B cell (primary cell): ENCODE data around the gene ADAMTS10. TPM values are rescaled to one million over a fixed set of nuclear protein-coding genes. Genes with fewer than 3 reads are reported as not detected.
"Not testable (repeated sequence)": the region's sequence is repeated elsewhere in the genome, so short reads cannot be mapped to it uniquely, and the experiment has no call there.

ENCODE experiments used
- ATAC-seq: fragments of 200-7000 bp; cut with Tn5 transposase; one replicate; pipeline ENCODE4 v1.10.0; 2021; ENCODE audit warnings: low read depth, mild to moderate bottlenecking, moderate number of reproducible peaks, moderate library complexity
- CTCF ChIA-PET: fragments of 350-600 bp; sonication (Branson Sonifier 250); formaldehyde crosslinking; loops from one replicate; lab custom pipeline; 2021; ENCODE audit warnings: antibody characterized with exemption, inconsistent platforms; lab: Charles Lee
- POLR2A ChIA-PET: fragments of 350-600 bp; sonication (Branson Sonifier 250); formaldehyde crosslinking; loops from one replicate; lab custom pipeline; 2021; ENCODE audit warnings: antibody characterized with exemption; lab: Charles Lee
- DNase-seq: peaks from one replicate; pipeline ENCODE4 v3.0.0; 2013
- H2AFZ ChIP-seq: 2 replicates; pipeline ENCODE4 v1.6.1; 2012; ENCODE audit warnings: mild to moderate bottlenecking, low read depth, low read length; ENCODE audit not compliant: insufficient read depth, poor library complexity, severe bottlenecking
- H3K27ac ChIP-seq, 2 donors: 1 replicate in 1 of 2; 2 replicates in 1 of 2; pipeline ENCODE4 v1.5.1; 2012 to 2013; ENCODE audit warnings: low read length in 2 of 2, mild to moderate bottlenecking in 2 of 2, moderate library complexity in 1 of 2
- H3K27me3 ChIP-seq, 4 experiments: fragments of 200-600 bp in 1 of 4; sonication (generic) in 1 of 4; replicated peaks in 1 of 4; 1 replicate in 2 of 4; 2 replicates in 2 of 4; pipeline versions ENCODE4 v1.6.1 to v1.7.0; 2013 to 2016; ENCODE audit warnings: low read length in 3 of 4, mild to moderate bottlenecking in 2 of 4, mixed read lengths in 1 of 4, moderate library complexity in 1 of 4; ENCODE audit not compliant: insufficient read depth in 4 of 4, control insufficient read depth in 3 of 4; ENCODE audit errors: control extremely low read depth in 1 of 4
- H3K36me3 ChIP-seq, 2 experiments: replicated peaks in 1 of 2; 1 replicate in 1 of 2; 2 replicates in 1 of 2; pipeline versions ENCODE4 v1.6.1 to v1.7.1; 2013; ENCODE audit warnings: low read length in 1 of 2; ENCODE audit not compliant: insufficient read depth in 2 of 2, control insufficient read depth in 1 of 2; ENCODE audit errors: control extremely low read depth in 1 of 2, extremely low read depth in 1 of 2
- H3K4me1 ChIP-seq, 2 donors: fragments of 200-600 bp in 1 of 2; sonication (generic) in 1 of 2; 1 replicate in 1 of 2; 2 replicates in 1 of 2; pipeline versions ENCODE4 v1.5.1 to v1.6.1; 2013 to 2017; ENCODE audit warnings: low read length in 2 of 2; ENCODE audit not compliant: control insufficient read depth in 2 of 2, insufficient read depth in 2 of 2
- H3K4me2 ChIP-seq: replicated peaks from 2 replicates; pipeline ENCODE3; 2012; ENCODE audit warnings: mild to moderate bottlenecking, low read depth, low read length; ENCODE audit not compliant: poor library complexity, severe bottlenecking
- H3K4me3 ChIP-seq, 5 experiments: fragments of 200-600 bp in 1 of 5; sonication (generic) in 1 of 5; 1 replicate in 3 of 5; 2 replicates in 2 of 5; pipeline versions ENCODE4 v1.5.1 to v1.7.0; 2011 to 2016; ENCODE audit warnings: low read length in 4 of 5, mild to moderate bottlenecking in 4 of 5, low read depth in 2 of 5, control low read depth in 1 of 5, moderate library complexity in 1 of 5; ENCODE audit not compliant: insufficient read depth in 1 of 5; ENCODE audit errors: control extremely low read depth in 1 of 5, extremely low read depth in 1 of 5
- H3K79me2 ChIP-seq: fragments of 200-600 bp; sonication (generic); one replicate; pipeline ENCODE4 v1.6.0; 2016; ENCODE audit warnings: low read length; ENCODE audit not compliant: control insufficient read depth, insufficient read depth
- H3K9ac ChIP-seq: fragments of 200-600 bp; sonication (generic); 2 replicates; pipeline ENCODE4 v1.6.1; 2017; ENCODE audit warnings: mild to moderate bottlenecking, low read length, moderate library complexity
- H3K9me3 ChIP-seq, 3 donors: one replicate each; pipeline versions ENCODE4 v1.6.1 to v1.7.1; 2013; ENCODE audit warnings: low read length in 2 of 3; ENCODE audit not compliant: control insufficient read depth in 2 of 3, insufficient read depth in 1 of 3; ENCODE audit errors: control extremely low read depth in 1 of 3
- H4K20me1 ChIP-seq: 2 replicates; pipeline ENCODE4 v1.6.0; 2012; ENCODE audit warnings: mild to moderate bottlenecking, low read length; ENCODE audit not compliant: insufficient read depth, control insufficient read depth, poor library complexity, severe bottlenecking
- H3K27ac Mint-ChIP-seq: one replicate; pipeline ENCODE4 v1.8.0; 2021; ENCODE audit warnings: mixed read lengths
- H3K27me3 Mint-ChIP-seq: one replicate; pipeline ENCODE4 v1.8.0; 2021; ENCODE audit warnings: mixed read lengths
- H3K4me1 Mint-ChIP-seq: one replicate; pipeline ENCODE4 v1.8.0; 2021; ENCODE audit warnings: mixed read lengths
- H3K4me3 Mint-ChIP-seq: one replicate; pipeline ENCODE4 v1.8.0; 2021; ENCODE audit warnings: mixed read lengths
- H3K9me3 Mint-ChIP-seq: one replicate; pipeline ENCODE4 v1.8.0; 2022; ENCODE audit warnings: mixed read lengths; ENCODE audit not compliant: insufficient read depth
- EZH2 ChIP-seq: IDR thresholded peaks from 2 replicates; pipeline ENCODE4 v1.6.1; 2012; ENCODE audit warnings: borderline replicate concordance, low read depth, mild to moderate bottlenecking, moderate library complexity, low read length; ENCODE audit not compliant: insufficient read depth, poor library complexity, severe bottlenecking
- WGBS: methylation state at CpG from one replicate; pipeline ENCODE4 v1.1.5; 2013; ENCODE audit warnings: missing lambda C conversion rate; ENCODE audit not compliant: insufficient coverage; 5-methylcytosine and 5-hydroxymethylcytosine counted together
- intact Hi-C: fragments of 100-400 bp; cut with micrococcal nuclease; formaldehyde crosslinking; loops from one replicate; pipeline ENCODE4 v1.10.0; 2022
- polyA plus RNA-seq: library from polyadenylated mRNA; depleted of rRNA; stranded (reverse); fragments of >200 nt; gene quantifications from 2 replicates; pipeline ENCODE4 v1.2.3, GENCODE V29; 2012
- total RNA-seq, 2 donors: library from RNA; stranded (reverse); fragments of 120-200 nt in 1 of 2; gene quantifications; 1 replicate in 1 of 2; 2 replicates in 1 of 2; pipeline versions ENCODE4 v1.2.3 to v1.2.4, GENCODE V29; 2013 to 2022
- TF ChIP-seq, protein P1 (sequence below): fragments of 200-600 bp; IDR thresholded peaks from one replicate; pipeline ENCODE4 v1.8.0; 2022; ENCODE audit warnings: antibody characterized with exemption, mild to moderate bottlenecking

The ADAMTS10 gene
- total and polyA plus RNA-seq, 2 donors (not counting 1 experiment from before 2014, with no cell fraction given): 0.59 to 1.8 TPM

DNA sequence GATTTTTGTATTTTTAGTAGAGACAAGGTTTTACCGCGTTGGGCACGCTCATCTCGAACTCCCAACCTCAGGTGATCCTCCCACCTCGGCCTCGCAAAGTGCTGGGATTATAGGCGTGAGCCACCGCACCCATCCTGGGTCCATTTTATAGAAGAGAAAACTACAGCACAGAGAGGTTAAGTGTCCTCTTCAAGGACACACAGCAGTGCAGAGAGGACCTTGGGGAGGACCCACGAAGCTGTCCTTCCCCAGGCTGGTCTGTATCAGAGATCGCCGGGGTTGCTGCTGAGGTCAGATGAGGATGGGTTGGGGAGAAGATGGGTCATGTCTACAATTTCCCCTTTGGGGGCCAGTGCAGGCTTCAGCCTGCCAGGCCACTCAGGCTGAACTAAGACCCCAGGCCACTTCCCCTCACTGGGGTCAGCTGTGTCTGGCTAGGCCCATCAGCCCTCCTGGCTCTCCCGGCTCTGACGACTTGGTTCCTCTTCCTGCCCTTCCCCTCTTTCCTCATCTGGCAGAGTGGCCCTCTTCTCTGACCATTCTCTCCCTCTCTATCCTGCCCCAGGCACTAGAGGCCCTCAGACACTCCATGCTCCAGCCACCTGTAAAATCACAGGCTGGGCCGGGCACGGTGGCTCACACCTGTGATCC lies 42.9 kb downstream of the ADAMTS10 start:
- intact Hi-C loops: no loop called here
- H3K27ac Mint-ChIP-seq: no peak overlapping the region

GRCh38 chr19:8566855-8567254 lies 43.7 kb downstream of the ADAMTS10 start:
- Mint-ChIP-seq H3K27ac (no peak overlapping the region), H3K27me3 (no peaks in the 10 kb centered on the region), H3K4me3 (no peak overlapping the region), H3K9me3 (no peaks in the 10 kb centered on the region), H3K4me1 (peaks cover 37% of the 10 kb centered on the region)
- Histone ChIP-seq H3K9ac (no peak overlapping the region), H3K4me3 (no peak overlapping the region), H3K9me3 (no peaks in the 10 kb centered on the region), H3K79me2 (peaks cover 61% of the 10 kb centered on the region), H4K20me1 (peaks cover 44% of the 10 kb centered on the region), H3K27me3 (no peaks in the 10 kb centered on the region), H3K4me1 (peaks cover 17 to 26% of the 10 kb centered on the region in 2 donors), H3K4me2 (no peak overlapping the region), H3K27ac (no peak overlapping the region), H2AFZ (no peak overlapping the region), H3K36me3 (no peaks in the 10 kb centered on the region)
- 100% methylated on average over 1 of the region's 7 CpGs for WGBS
- ATAC-seq (no peak), DNase-seq (no peak)
- TF ChIP-seq, protein P1, sequence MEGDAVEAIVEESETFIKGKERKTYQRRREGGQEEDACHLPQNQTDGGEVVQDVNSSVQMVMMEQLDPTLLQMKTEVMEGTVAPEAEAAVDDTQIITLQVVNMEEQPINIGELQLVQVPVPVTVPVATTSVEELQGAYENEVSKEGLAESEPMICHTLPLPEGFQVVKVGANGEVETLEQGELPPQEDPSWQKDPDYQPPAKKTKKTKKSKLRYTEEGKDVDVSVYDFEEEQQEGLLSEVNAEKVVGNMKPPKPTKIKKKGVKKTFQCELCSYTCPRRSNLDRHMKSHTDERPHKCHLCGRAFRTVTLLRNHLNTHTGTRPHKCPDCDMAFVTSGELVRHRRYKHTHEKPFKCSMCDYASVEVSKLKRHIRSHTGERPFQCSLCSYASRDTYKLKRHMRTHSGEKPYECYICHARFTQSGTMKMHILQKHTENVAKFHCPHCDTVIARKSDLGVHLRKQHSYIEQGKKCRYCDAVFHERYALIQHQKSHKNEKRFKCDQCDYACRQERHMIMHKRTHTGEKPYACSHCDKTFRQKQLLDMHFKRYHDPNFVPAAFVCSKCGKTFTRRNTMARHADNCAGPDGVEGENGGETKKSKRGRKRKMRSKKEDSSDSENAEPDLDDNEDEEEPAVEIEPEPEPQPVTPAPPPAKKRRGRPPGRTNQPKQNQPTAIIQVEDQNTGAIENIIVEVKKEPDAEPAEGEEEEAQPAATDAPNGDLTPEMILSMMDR: no peak
- TF ChIP-seq EZH2: no peak
- ChIA-PET CTCF (interaction anchor here (8.3 kb wide), 1 partner anchor 12 kb away, joined by 95 read pairs; the partner anchor contains the start of gene MYO1F), POLR2A (interaction anchor here (1.2 kb wide), 1 partner anchor 12 kb away, joined by 3 read pairs; no protein-coding TSS in a partner anchor)
- intact Hi-C loops: no loop called here

More for the DNA sequence above, 42.9 kb downstream of the ADAMTS10 start:
- H3K4me2 ChIP-seq: no peak overlapping the region
- DNase-seq: no peak
- WGBS: 91% methylated on average over 13 of the region's 15 CpGs
- no peak overlapping the region for H3K9ac ChIP-seq
- no peak overlapping the region for H2AFZ ChIP-seq
- ChIA-PET CTCF (interaction anchor here (8.3 kb wide), 1 partner anchor 11 kb away, joined by 95 read pairs; the partner anchor contains the start of gene MYO1F), POLR2A (interaction anchor here (1.7 kb wide), 1 partner anchor 10 kb away, joined by 6 read pairs; the partner anchor contains the start of gene MYO1F)
- H4K20me1 ChIP-seq: peaks cover 44% of the 10 kb centered on the region
- no peak overlapping the region for H3K4me3 ChIP-seq
- peaks cover 0 to 2% (median 0%) of the 10 kb centered on the region in 3 donors for H3K9me3 ChIP-seq
- no peak for TF ChIP-seq EZH2
- TF ChIP-seq, protein P1: no peak
- H3K4me1 ChIP-seq: peaks cover 17 to 29% of the 10 kb centered on the region in 2 donors
- no peaks in the 10 kb centered on the region for H3K27me3 ChIP-seq
- Mint-ChIP-seq H3K4me1 (peaks cover 43% of the 10 kb centered on the region), H3K9me3 (no peaks in the 10 kb centered on the region), H3K27me3 (no peaks in the 10 kb centered on the region), H3K4me3 (no peak overlapping the region)
- no peaks in the 10 kb centered on the region for H3K36me3 ChIP-seq
- peaks cover 67% of the 10 kb centered on the region for H3K79me2 ChIP-seq
- no peak overlapping the region for H3K27ac ChIP-seq
- no peak for ATAC-seq

- POLR2A ChIA-PET: interaction anchor here (0.6 kb wide), 1 partner anchor 16 kb away, joined by 4 read pairs; no protein-coding TSS in a partner anchor
Observed at GRCh38 chr19:8564866-8565265, 45.6 kb downstream of the ADAMTS10 start.

More at GRCh38 chr19:8564866-8565265, 45.6 kb downstream of the ADAMTS10 start:
- CTCF ChIA-PET: interaction anchor here (8.3 kb wide), 1 partner anchor 14 kb away, joined by 95 read pairs; the partner anchor contains the start of gene MYO1F
- H3K4me3 ChIP-seq, ATAC-seq, intact Hi-C loops, H3K4me3 Mint-ChIP-seq, H3K36me3 ChIP-seq, H3K9ac ChIP-seq, H3K27ac Mint-ChIP-seq, H3K9me3 Mint-ChIP-seq, H3K27me3 Mint-ChIP-seq, H3K9me3 ChIP-seq, H3K4me2 ChIP-seq, H2AFZ ChIP-seq, H3K27ac ChIP-seq, DNase-seq, H3K27me3 ChIP-seq: not testable (repeated sequence)
- Histone ChIP-seq H3K4me1 (peaks cover 11 to 16% of the 10 kb centered on the region in 2 donors), H4K20me1 (peaks cover 41% of the 10 kb centered on the region), H3K79me2 (peaks cover 59% of the 10 kb centered on the region)
- WGBS: 99% methylated on average over 7 of the region's 8 CpGs
- H3K4me1 Mint-ChIP-seq: peaks cover 22% of the 10 kb centered on the region
